GM10847 (cell line): Measurements from ENCODE around the gene EHMT2.

Experiments
- POLR2A ChIP-seq: IDR thresholded peaks from 2 replicates; pipeline ENCODE4 v1.6.1; 2011; ENCODE audit not compliant: insufficient read length; ENCODE audit errors: extremely low read depth

Gene EHMT2

DNA sequence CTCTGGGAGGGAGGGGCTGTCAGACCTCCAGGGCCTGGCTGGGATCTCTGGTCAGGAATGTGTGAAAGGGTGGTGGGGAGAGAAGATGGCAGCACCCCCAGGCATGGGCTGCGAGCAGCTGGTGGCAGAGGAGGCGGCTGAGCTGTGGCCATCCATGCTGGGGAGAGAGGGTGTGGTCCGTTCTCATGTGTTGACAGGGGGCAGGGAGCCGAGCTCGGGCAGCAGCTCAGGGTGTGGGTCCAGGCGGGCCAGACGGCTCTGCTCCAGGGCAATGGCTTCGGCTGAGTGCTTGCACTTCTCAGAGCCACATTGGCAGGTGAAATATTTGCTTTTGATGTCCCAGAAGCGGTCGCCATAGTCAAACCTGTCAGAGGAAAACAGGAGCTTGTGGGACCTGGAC is 17.6 kb downstream of the EHMT2 start:
- no peak for TF ChIP-seq POLR2A

- TF ChIP-seq POLR2A, result no peak
These were observed 18.4 kb downstream of the EHMT2 start for GRCh38 chr6:31879143-31879542.

GRCh38 chr6:31878726-31879125 is 18.8 kb downstream of the EHMT2 start, which contains the start of gene SLC44A4:
Gene SLC44A4, minus strand, starts transcription at chr6:31878997. Its CDS starts 17 bp downstream, at chr6:31878980.
- no peak for TF ChIP-seq POLR2A

DNA sequence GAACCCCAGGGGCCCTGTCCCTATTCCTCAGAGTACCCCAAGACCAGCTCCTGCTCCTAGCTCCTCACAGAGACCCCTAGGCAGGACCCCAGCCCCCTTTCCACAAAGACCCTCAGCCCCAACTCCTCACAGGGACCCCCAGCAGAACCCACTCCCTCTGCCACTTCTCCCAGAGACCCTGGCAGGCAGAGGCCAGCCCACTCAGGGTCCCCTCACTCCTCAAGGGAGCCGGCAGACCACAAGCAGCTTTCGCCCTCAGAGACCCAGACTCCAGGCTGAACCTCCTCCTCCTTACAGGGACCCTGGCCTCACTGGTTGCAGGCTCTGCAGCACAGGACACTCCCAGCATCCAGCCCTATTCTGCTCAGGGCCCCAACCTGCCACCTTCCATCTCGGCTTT is 19.3 kb downstream of the EHMT2 start:
- no peak for TF ChIP-seq POLR2A

- TF ChIP-seq POLR2A, result no peak
These were observed 19.8 kb downstream of the EHMT2 start for GRCh38 chr6:31877651-31878161.

DNA sequence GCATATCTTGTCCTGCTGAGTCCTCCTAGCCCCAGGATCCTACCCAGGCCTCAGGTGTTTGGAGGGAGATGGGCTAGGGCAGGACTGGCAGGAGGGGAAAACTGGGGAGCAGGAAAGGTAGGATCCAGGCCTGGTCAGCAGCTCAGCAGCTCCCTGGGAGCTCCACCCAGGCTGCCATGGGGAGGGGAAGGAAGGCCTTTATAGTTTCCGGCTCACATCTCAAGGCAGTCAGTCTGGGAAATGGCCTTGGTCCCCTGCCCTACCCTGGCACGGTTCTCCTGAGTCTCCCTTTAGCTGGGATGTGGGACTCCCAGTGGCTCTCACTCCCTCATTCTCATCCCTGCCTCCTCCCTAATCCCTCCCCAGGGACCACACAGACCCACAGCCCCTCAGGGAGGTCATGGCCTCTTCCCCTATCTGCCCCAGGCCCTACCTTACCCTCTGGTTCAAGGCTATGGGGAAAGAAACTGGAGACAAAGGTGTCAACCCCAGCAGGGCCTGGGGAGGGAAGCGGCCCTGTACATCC is 20.3 kb downstream of the EHMT2 start:
- TF ChIP-seq POLR2A, result no peak

DNA sequence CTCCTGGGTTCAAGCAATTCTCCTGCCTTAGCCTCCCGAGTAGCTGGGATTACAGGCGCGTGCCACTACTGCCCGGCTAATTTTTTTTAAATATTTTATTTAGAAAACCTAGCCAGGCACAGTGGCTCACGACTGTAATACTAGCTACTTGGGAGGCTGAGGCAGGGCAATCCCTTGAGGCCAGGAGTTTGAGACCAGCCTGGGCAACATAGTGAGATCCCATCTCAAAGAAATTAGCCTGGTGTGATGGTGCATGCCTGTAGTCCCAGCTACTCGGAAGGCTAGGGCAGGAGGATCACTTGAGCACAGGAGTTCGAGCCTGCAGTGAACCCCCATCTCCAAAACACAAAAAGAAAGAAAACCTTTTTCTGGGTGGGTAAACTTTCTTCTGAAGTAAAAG is 21.1 kb downstream of the EHMT2 start:
- TF ChIP-seq POLR2A, result no peak

- TF ChIP-seq POLR2A, result no peak
These were observed 21.6 kb downstream of the EHMT2 start for GRCh38 chr6:31875877-31876276.

DNA sequence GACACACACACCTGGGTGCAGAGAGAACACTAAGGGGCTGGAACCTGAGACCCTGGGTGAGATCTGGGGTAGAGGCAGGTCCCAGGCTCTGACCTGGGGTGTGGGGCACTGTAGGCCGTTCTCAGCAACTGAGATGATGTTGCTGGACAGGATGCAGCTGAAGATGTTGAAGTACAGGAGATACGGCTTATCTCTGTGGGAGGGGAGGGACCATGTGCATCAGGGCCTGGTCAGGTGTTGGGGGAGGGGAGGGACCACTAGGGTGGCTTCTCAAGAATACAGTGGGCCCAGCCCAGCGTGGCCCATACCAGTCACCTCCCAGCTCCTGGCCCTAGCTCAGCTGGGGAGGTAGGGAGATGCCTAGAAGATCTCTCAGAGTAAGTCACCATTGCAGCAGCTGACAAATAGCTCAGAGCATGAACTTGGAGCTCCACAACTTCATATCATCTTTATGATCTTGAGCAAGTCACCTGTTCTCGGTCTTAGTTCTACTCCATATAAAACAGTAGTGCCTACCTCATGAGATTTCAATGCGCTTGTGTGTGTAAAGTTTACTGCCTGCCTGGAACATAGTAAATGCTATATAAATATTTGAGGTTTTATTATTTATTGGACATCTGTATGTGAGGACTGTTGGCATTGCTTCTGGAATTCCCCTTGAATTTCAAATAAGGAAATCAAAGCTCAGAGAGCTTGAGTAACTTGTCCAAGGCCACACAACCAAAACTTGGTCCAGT is 22.5 kb downstream of the EHMT2 start:
- no peak for TF ChIP-seq POLR2A

GRCh38 chr6:31874084-31874670 is 23.3 kb downstream of the EHMT2 start:
- TF ChIP-seq POLR2A, result no peak

GRCh38 chr6:31871046-31871659 is 26.3 kb downstream of the EHMT2 start:
- TF ChIP-seq POLR2A, result no peak

DNA sequence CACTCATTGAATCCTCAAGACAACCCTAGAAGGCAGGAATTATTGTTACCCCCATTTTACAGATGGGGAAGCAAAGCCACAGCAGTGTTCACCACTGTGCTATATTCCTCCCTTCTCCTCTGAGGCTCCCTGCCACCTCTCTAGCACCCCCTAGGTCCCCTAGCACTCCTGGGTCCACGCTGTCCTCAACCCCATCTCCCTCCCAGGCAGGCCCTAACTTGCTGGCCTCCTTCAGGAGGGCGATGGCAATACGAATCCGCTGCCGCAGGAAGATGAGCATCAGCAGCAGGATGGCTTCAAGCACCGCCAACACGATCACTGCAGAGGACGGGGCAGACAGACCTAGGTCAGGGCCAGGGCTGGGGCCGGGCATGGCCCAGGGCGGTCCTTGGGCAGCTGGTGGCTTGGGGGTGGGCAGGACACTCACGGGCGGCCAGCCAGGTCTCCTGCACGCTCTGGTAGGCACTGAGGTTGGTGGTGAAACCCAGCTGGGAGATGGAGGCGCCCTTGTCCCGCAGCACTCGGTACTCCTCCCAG is 27.0 kb downstream of the EHMT2 start:
- TF ChIP-seq POLR2A, result no peak

DNA sequence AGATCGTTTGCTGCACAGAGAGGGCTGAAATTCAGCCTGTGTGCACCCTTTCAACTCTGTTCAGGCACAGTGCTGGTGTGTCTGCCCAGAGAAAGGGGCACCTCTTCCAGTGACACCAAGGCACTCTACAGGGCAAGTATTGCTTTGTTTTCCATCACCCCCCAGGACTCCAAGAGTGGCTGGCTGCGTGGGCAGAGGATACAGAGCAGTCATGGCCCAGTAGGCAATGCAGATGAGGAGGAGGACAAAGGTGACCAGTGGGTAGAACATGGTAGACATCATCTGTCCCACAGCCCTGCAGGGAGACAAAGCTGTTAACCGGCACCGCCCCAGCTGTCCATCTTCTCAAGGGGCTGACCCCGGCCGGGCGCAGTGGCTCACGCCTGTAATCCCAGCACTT is 28.2 kb downstream of the EHMT2 start:
- TF ChIP-seq POLR2A, result no peak

DNA sequence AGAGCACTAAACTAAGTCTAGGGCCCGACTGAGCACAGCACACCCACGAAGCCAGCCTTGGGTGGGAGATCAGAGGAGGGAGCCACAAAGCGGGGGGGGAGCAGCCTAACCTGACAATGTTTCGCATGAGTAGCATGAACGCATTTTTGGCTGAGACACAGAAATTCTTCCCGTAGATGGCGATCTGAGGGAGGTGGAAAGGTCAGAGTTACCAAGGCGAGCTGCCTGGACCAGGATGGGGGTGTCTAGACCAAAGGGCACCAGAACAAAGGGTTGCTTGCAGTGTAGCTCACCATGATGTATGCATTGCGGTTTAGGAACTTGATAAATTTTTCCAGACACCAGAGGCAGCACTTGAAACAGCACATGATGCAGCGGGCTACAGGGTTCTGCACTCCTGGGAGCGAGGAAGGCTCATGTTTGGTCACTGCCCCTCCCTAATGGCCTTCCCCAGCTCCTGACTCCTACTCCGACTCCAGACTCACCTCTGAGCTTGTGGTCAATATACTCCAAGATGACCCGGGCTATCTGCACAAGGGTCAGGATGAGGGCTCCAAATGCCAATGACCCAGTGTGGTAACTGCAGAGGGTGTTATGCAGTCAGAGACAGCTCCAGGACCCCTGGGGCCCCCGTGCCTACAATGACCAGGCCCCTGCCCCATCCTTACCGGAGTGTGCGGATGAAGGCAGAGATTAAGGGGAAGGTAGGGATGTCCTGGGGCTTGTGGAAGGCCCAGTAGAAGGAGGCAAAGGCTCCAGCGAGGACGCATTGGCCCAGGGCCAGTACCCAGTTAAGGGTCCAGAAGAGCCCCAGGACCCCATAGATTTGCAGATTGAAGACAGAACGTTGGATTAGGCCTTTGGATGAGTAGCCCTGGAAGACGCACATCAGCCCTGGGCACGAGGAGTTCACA is 32.0 kb downstream of the EHMT2 start:
- no peak for TF ChIP-seq POLR2A

- TF ChIP-seq POLR2A, result no peak
These were observed 32.7 kb downstream of the EHMT2 start for GRCh38 chr6:31864818-31865204.
